Medulla oblongata (tissue), 1 donor: ENCODE data around the gene THAP5.

ENCODE experiments used
- DNase-seq: peaks from one replicate; pipeline ENCODE4 v3.0.0-alpha.2; 2015; ENCODE audit errors: extremely low spot score

THAP5 gene

GRCh38 chr7:108569381-108570145, at the start of gene THAP5, which contains the start of gene DNAJB9:
TSS of gene THAP5 (minus strand) at chr7:108569706. CDS start at chr7:108569569, 137 bp downstream.
TSS of gene DNAJB9 (plus strand) at chr7:108569874. CDS start at chr7:108571727, 1,853 bp downstream.
- peak; percentile 100 for DNase-seq

- no peak for DNase-seq
These were observed 48.5 kb upstream of the THAP5 start for GRCh38 chr7:108618056-108618455.

- DNase-seq = no peak
These were observed 45.4 kb upstream of the THAP5 start for GRCh38 chr7:108614896-108615295.

GRCh38 chr7:108613949-108614381, 44.5 kb upstream of the THAP5 start:
- no peak for DNase-seq

GRCh38 chr7:108613147-108613948, 43.8 kb upstream of the THAP5 start:
- peak; percentile 83 for DNase-seq

GRCh38 chr7:108611268-108611667, 41.8 kb upstream of the THAP5 start:
- no peak for DNase-seq

GRCh38 chr7:108609643-108610042, 40.1 kb upstream of the THAP5 start:
- DNase-seq = no peak

- no peak for DNase-seq
These were observed 36.2 kb upstream of the THAP5 start for GRCh38 chr7:108605559-108606201.

- DNase-seq = no peak
These were observed 35.0 kb upstream of the THAP5 start for GRCh38 chr7:108604307-108605077.

- DNase-seq = no peak
These were observed 34.3 kb upstream of the THAP5 start for GRCh38 chr7:108603656-108604306.

GRCh38 chr7:108600399-108600798, 30.9 kb upstream of the THAP5 start:
- no peak for DNase-seq

- DNase-seq = no peak
These were observed 29.5 kb upstream of the THAP5 start for GRCh38 chr7:108598914-108599580.

- DNase-seq = peak; percentile 9
These were observed 28.6 kb upstream of the THAP5 start for GRCh38 chr7:108598153-108598552.

- no peak for DNase-seq
These were observed 27.1 kb upstream of the THAP5 start for GRCh38 chr7:108596560-108596959.

GRCh38 chr7:108592646-108593201, 23.2 kb upstream of the THAP5 start:
- DNase-seq = peak; percentile 9

- DNase-seq = no peak
These were observed 21.1 kb upstream of the THAP5 start for GRCh38 chr7:108590606-108591005.

GRCh38 chr7:108589874-108590273, 20.4 kb upstream of the THAP5 start:
- no peak for DNase-seq

GRCh38 chr7:108589199-108589598, 19.7 kb upstream of the THAP5 start:
- DNase-seq = no peak

- no peak for DNase-seq
These were observed 16.8 kb upstream of the THAP5 start for GRCh38 chr7:108586274-108586710.

GRCh38 chr7:108585843-108586242, 16.3 kb upstream of the THAP5 start:
- DNase-seq = no peak
